OCI-LY7 (cell line): ENCODE measurements around the gene ID3. TPM values are rescaled to one million over a fixed set of nuclear protein-coding genes. Genes with fewer than 3 reads are reported as not detected.

Source experiments
- BruUV-seq: library from RNA; stranded (reverse); fragments of 400-500 nt; replicated peaks from 2 replicates; lab custom pipeline; 2021; lab: Mats Ljungman, UMichigan
- CTCF ChIA-PET: fragments of 300-600 bp; sonication (Branson Sonifier 250); formaldehyde crosslinking; loops from one replicate; lab custom pipeline; 2022; ENCODE audit warnings: antibody characterized with exemption; ENCODE audit not compliant: unreplicated experiment; lab: Charles Lee
- POLR2A ChIA-PET: fragments of 300-600 bp; sonication (Branson Sonifier 250); formaldehyde crosslinking; loops from one replicate; lab custom pipeline; 2022; ENCODE audit warnings: antibody characterized with exemption; lab: Charles Lee
- DNase-seq: peaks from one replicate; pipeline ENCODE4 v3.0.0-alpha.2; 2015; ENCODE audit warnings: low spot score
- H2AFZ ChIP-seq: fragments of 200-600 bp; sonication (generic), shearing (Covaris generic); 2 replicates; pipeline ENCODE4 v1.6.1; 2014; ENCODE audit warnings: mild to moderate bottlenecking, antibody characterized with exemption, low read length, moderate library complexity
- H3K27ac ChIP-seq: fragments of 200-600 bp; sonication (generic); 2 replicates; pipeline ENCODE4 v1.5.1; 2014; ENCODE audit warnings: mixed run types, low read depth, mild to moderate bottlenecking, moderate library complexity, low read length, inconsistent platforms; ENCODE audit not compliant: poor library complexity, severe bottlenecking
- H3K36me3 ChIP-seq: fragments of 200-600 bp; sonication (generic); 2 replicates; pipeline ENCODE4 v1.6.1; 2014; ENCODE audit warnings: mild to moderate bottlenecking, antibody characterized with exemption, low read length, moderate library complexity, mixed read lengths; ENCODE audit not compliant: insufficient read depth
- H3K4me1 ChIP-seq: fragments of 200-600 bp; sonication (generic); 2 replicates; pipeline ENCODE4 v1.5.1; 2014; ENCODE audit warnings: mild to moderate bottlenecking, low read length; ENCODE audit not compliant: insufficient read depth, poor library complexity, severe bottlenecking
- H3K4me2 ChIP-seq: fragments of 200-600 bp; sonication (generic); 2 replicates; pipeline ENCODE4 v1.6.1; 2014; ENCODE audit warnings: mild to moderate bottlenecking, low read length
- H3K4me3 ChIP-seq: fragments of 200-600 bp; sonication (generic); 2 replicates; pipeline ENCODE4 v1.5.1; 2014; ENCODE audit warnings: mild to moderate bottlenecking, low read depth, low read length; ENCODE audit not compliant: poor library complexity, severe bottlenecking
- H3K79me2 ChIP-seq: fragments of 200-600 bp; sonication (generic); 2 replicates; pipeline ENCODE4 v1.6.1; 2016; ENCODE audit warnings: low read depth, mild to moderate bottlenecking, low read length, moderate library complexity, mixed read lengths; ENCODE audit not compliant: insufficient read depth
- H3K9me2 ChIP-seq: fragments of 200-600 bp; sonication (generic); 2 replicates; pipeline ENCODE4 v1.6.1; 2016; ENCODE audit warnings: mild to moderate bottlenecking, low read length, mixed read lengths; ENCODE audit not compliant: insufficient read depth
- H3K9me3 ChIP-seq: fragments of 200-600 bp; sonication (generic); 2 replicates; pipeline ENCODE4 v1.6.1; 2014; ENCODE audit warnings: mild to moderate bottlenecking, mixed run types, low read length, mixed read lengths
- H4K20me1 ChIP-seq: fragments of 200-600 bp; sonication (generic); 2 replicates; pipeline ENCODE4 v1.6.1; 2014; ENCODE audit warnings: mild to moderate bottlenecking, antibody characterized with exemption, low read length, moderate library complexity, mixed read lengths; ENCODE audit not compliant: insufficient read depth
- EZH2phosphoT487 ChIP-seq: fragments of 200-600 bp; sonication (generic); IDR thresholded peaks from 2 replicates; pipeline ENCODE4 v1.6.1; 2018; ENCODE audit warnings: low read depth, borderline replicate concordance, mild to moderate bottlenecking, mixed run types, antibody characterized with exemption, low read length, moderate library complexity, mixed read lengths
- intact Hi-C: fragments of 100-400 bp; cut with micrococcal nuclease; formaldehyde crosslinking; loops from one replicate; pipeline ENCODE4 v1.10.0; 2022; ENCODE audit not compliant: unreplicated experiment
- total RNA-seq, 2 experiments: library from RNA; depleted of rRNA in 1 of 2; stranded (reverse); fragments of >200 nt in 1 of 2; shearing (Covaris generic) in 1 of 2; gene quantifications; 2 replicates each; pipeline ENCODE4 v1.2.3, GENCODE V29; 2014 to 2022
- TF ChIP-seq, protein P1 (sequence below): fragments of 200-600 bp; sonication (generic); conservative IDR thresholded peaks from 2 replicates; pipeline ENCODE4 v1.5.1; 2014; ENCODE audit warnings: mild to moderate bottlenecking, antibody characterized with exemption, low read length, moderate library complexity, mixed read lengths

Gene ID3
- total RNA-seq, 2 experiments from 2014 or later, result 629 to 1,658 TPM

GRCh38 chr1:23530087-23530746, 29.1 kb downstream of the ID3 start:
- H3K4me1 ChIP-seq, result peaks cover 66% of the 10 kb centered on the region
- no peak overlapping the region for H2AFZ ChIP-seq
- H4K20me1 ChIP-seq, result 0 out of 2 replicates have a peak, but pooled peaks cover 4% of the 10 kb centered on the region
- intact Hi-C loops, result no loop called here
- peak overlapping the region; percentile 98 for H3K27ac ChIP-seq
- POLR2A ChIA-PET, result interaction anchor here (0.6 to 6.3 kb wide), 19 partner anchors 10 to 1289 kb away, joined by 3 to 35 read pairs (median 6); no protein-coding TSS in a partner anchor
- H3K9me3 ChIP-seq, result no peaks in the 10 kb centered on the region
- peak overlapping the region; percentile 84 for H3K4me3 ChIP-seq
- H3K4me2 ChIP-seq, result peak overlapping the region; percentile 90
- H3K79me2 ChIP-seq, result peaks cover 70% of the 10 kb centered on the region
- TF ChIP-seq, protein P1, sequence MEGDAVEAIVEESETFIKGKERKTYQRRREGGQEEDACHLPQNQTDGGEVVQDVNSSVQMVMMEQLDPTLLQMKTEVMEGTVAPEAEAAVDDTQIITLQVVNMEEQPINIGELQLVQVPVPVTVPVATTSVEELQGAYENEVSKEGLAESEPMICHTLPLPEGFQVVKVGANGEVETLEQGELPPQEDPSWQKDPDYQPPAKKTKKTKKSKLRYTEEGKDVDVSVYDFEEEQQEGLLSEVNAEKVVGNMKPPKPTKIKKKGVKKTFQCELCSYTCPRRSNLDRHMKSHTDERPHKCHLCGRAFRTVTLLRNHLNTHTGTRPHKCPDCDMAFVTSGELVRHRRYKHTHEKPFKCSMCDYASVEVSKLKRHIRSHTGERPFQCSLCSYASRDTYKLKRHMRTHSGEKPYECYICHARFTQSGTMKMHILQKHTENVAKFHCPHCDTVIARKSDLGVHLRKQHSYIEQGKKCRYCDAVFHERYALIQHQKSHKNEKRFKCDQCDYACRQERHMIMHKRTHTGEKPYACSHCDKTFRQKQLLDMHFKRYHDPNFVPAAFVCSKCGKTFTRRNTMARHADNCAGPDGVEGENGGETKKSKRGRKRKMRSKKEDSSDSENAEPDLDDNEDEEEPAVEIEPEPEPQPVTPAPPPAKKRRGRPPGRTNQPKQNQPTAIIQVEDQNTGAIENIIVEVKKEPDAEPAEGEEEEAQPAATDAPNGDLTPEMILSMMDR, result no peak; the same call in 1 of the 2 replicates
- TF ChIP-seq EZH2phosphoT487, result no peak
- BruUV-seq, result no TSS peak
- CTCF ChIA-PET, result interaction anchor here (0.6 to 1.7 kb wide), 2 partner anchors 9 to 20 kb away, joined by 5 read pairs; no protein-coding TSS in a partner anchor
- H3K9me2 ChIP-seq, result no peaks in the 10 kb centered on the region
- peaks cover 55% of the 10 kb centered on the region for H3K36me3 ChIP-seq
- DNase-seq, result peak; percentile 74

- Histone ChIP-seq H3K79me2 (peaks cover 78% of the 10 kb centered on the region), H3K36me3 (peaks cover 63% of the 10 kb centered on the region), H3K9me3 (no peaks in the 10 kb centered on the region), H3K9me2 (no peaks in the 10 kb centered on the region), H2AFZ (no peak overlapping the region), H3K4me1 (peaks cover 68% of the 10 kb centered on the region), H3K27ac (peak overlapping the region; percentile 98), H4K20me1 (peaks cover 5% of the 10 kb centered on the region; the same call in 1 of the 2 replicates), H3K4me2 (peak overlapping the region; percentile 90), H3K4me3 (peak overlapping the region; percentile 84)
- intact Hi-C loops, result loop anchor here (5.0 to 10.0 kb wide), 4 partner anchors 187 to 1213 kb away; partner anchors contain the start of gene HNRNPR
- peak; percentile 61 for DNase-seq
- ChIA-PET POLR2A (interaction anchor here (0.6 to 6.3 kb wide), 30 partner anchors 10 to 430 kb away, joined by 3 to 35 read pairs (median 5); partner anchors contain the start of genes HNRNPR and ID3), CTCF (interaction anchor here (0.5 to 1.7 kb wide), 9 partner anchors 10 to 170 kb away, joined by 3 to 7 read pairs (median 3); no protein-coding TSS in a partner anchor)
- TF ChIP-seq, protein P1, result no peak
- BruUV-seq, result TSS peak; percentile 58
These were observed 29.9 kb downstream of the ID3 start for GRCh38 chr1:23529146-23530086.
